NK-92 (cell line): ENCODE data around the gene PRDX2.

Source experiments
- DNase-seq: peaks from one replicate; lab custom pipeline; 2025; ENCODE audit not compliant: unreplicated experiment; lab: John Stamatoyannopoulos, UW

Gene PRDX2

GRCh38 chr19:12782174-12782423 lies 19.5 kb downstream of the PRDX2 start:
- no peak for DNase-seq

GRCh38 chr19:12779162-12779993 lies 22.2 kb downstream of the PRDX2 start:
- DNase-seq = no peak

- DNase-seq = no peak
Measured at GRCh38 chr19:12778905-12779161, 22.8 kb downstream of the PRDX2 start.

- DNase-seq = no peak
Measured at GRCh38 chr19:12778017-12778904, 23.3 kb downstream of the PRDX2 start.

GRCh38 chr19:12777217-12778016 lies 24.2 kb downstream of the PRDX2 start:
- DNase-seq = no peak

GRCh38 chr19:12774588-12775555 lies 26.7 kb downstream of the PRDX2 start, which contains the start of gene HOOK2:
TSS of gene HOOK2 (minus strand) at chr19:12775552. CDS start at chr19:12775449, 103 bp downstream.
- no peak for DNase-seq

GRCh38 chr19:12773571-12773970 lies 28.0 kb downstream of the PRDX2 start:
- DNase-seq = no peak

GRCh38 chr19:12772323-12772722 lies 29.3 kb downstream of the PRDX2 start:
- DNase-seq = no peak

- DNase-seq = no peak
Measured at GRCh38 chr19:12770922-12771321, 30.7 kb downstream of the PRDX2 start.

- DNase-seq = no peak
Measured at GRCh38 chr19:12769689-12770088, 31.9 kb downstream of the PRDX2 start.

GRCh38 chr19:12767666-12768065 lies 33.9 kb downstream of the PRDX2 start:
- DNase-seq = no peak

- DNase-seq = no peak
Measured at GRCh38 chr19:12767150-12767549, 34.5 kb downstream of the PRDX2 start.

GRCh38 chr19:12766051-12766521 lies 35.5 kb downstream of the PRDX2 start:
- no peak for DNase-seq

GRCh38 chr19:12764698-12765097 lies 36.9 kb downstream of the PRDX2 start:
- no peak for DNase-seq

- no peak for DNase-seq
Measured at GRCh38 chr19:12763100-12763499, 38.5 kb downstream of the PRDX2 start.

GRCh38 chr19:12759686-12760085 lies 41.9 kb downstream of the PRDX2 start:
- no peak for DNase-seq

GRCh38 chr19:12757544-12758274 lies 43.9 kb downstream of the PRDX2 start:
- DNase-seq = no peak

- no peak for DNase-seq
Measured at GRCh38 chr19:12756150-12756883, 45.3 kb downstream of the PRDX2 start.
